ENCODE results near the gene PFKL.

Gene PFKL

GRCh38 chr21:44328242-44328895 lies 28.5 kb downstream of the PFKL start:
- no peaks in the 10 kb centered on the region for H3K9me2 ChIP-seq (replicated peaks; ENCODE audit: insufficient read depth, low read length)
- H3K9ac ChIP-seq (ENCODE audit: low read length): no peak overlapping the region
- no peak overlapping the region for H3K4me2 ChIP-seq (ENCODE audit: low read depth, low read length)
- no peaks in the 10 kb centered on the region for H3K4me1 ChIP-seq (ENCODE audit: low read length)
- H3K27ac ChIP-seq (ENCODE audit: low read length): no peak overlapping the region
- no peaks in the 10 kb centered on the region for H3K79me2 ChIP-seq (ENCODE audit: low read length)
- no peak for DNase-seq
- H4K20me1 ChIP-seq (ENCODE audit: insufficient read depth, low read length): 0 out of 2 replicates have a peak, but pooled peaks cover 7% of the 10 kb centered on the region
- H3K36me3 ChIP-seq (replicated peaks; ENCODE audit: insufficient read depth, low read length): no peaks in the 10 kb centered on the region; the same call in 1 of the 2 replicates
- no peaks in the 10 kb centered on the region for H3K9me3 ChIP-seq (replicated peaks; ENCODE audit: insufficient read depth, low read length)
- no peak for TF ChIP-seq EZH2 (optimal IDR thresholded peaks at IDR 0.05; ENCODE audit: low read depth, low read length)
- TF ChIP-seq EZH2phosphoT487 (IDR thresholded peaks at IDR 0.05; ENCODE audit: low read length): no peak
- no peak for TF ChIP-seq CTCF (IDR thresholded peaks at IDR 0.05; ENCODE audit: low read length)
- no peak overlapping the region for H3K4me3 ChIP-seq (ENCODE audit: low read length)
- no peaks in the 10 kb centered on the region for H3F3A ChIP-seq (ENCODE audit: insufficient read depth, low read length)
- H2AFZ ChIP-seq (ENCODE audit: low read length): no peak overlapping the region
- H3K27me3 ChIP-seq (replicated peaks; ENCODE audit: insufficient read depth, low read length): no peaks in the 10 kb centered on the region

- Histone ChIP-seq H4K20me1 (ENCODE audit: insufficient read depth, low read length) (0 out of 2 replicates have a peak, but pooled peaks cover 7% of the 10 kb centered on the region), H3K4me1 (ENCODE audit: low read length) (no peaks in the 10 kb centered on the region), H3K27me3 (replicated peaks; ENCODE audit: insufficient read depth, low read length) (no peaks in the 10 kb centered on the region)
These were observed 29.4 kb downstream of the PFKL start for GRCh38 chr21:44329086-44329889.

GRCh38 chr21:44329971-44330681 lies 30.3 kb downstream of the PFKL start:
- Histone ChIP-seq H3K9ac (ENCODE audit: low read length) (no peak overlapping the region), H3K9me2 (replicated peaks; ENCODE audit: insufficient read depth, low read length) (no peaks in the 10 kb centered on the region), H3K27ac (ENCODE audit: low read length) (no peak overlapping the region), H4K20me1 (ENCODE audit: insufficient read depth, low read length) (0 out of 2 replicates have a peak, but pooled peaks cover 7% of the 10 kb centered on the region), H2AFZ (ENCODE audit: low read length) (no peak overlapping the region), H3K4me1 (ENCODE audit: low read length) (no peaks in the 10 kb centered on the region), H3F3A (ENCODE audit: insufficient read depth, low read length) (no peaks in the 10 kb centered on the region), H3K4me3 (ENCODE audit: low read length) (no peak overlapping the region), H3K79me2 (ENCODE audit: low read length) (no peaks in the 10 kb centered on the region), H3K36me3 (replicated peaks; ENCODE audit: insufficient read depth, low read length) (no peaks in the 10 kb centered on the region), H3K27me3 (replicated peaks; ENCODE audit: insufficient read depth, low read length) (no peaks in the 10 kb centered on the region), H3K4me2 (ENCODE audit: low read depth, low read length) (no peak overlapping the region), H3K9me3 (replicated peaks; ENCODE audit: insufficient read depth, low read length) (no peaks in the 10 kb centered on the region)
- TF ChIP-seq EZH2phosphoT487 (IDR thresholded peaks at IDR 0.05; ENCODE audit: low read length) (no peak), CTCF (IDR thresholded peaks at IDR 0.05; ENCODE audit: low read length) (no peak), EZH2 (optimal IDR thresholded peaks at IDR 0.05; ENCODE audit: low read depth, low read length) (no peak)
- no peak for DNase-seq

More at GRCh38 chr21:44329086-44329889, 29.4 kb downstream of the PFKL start:
- no peak for TF ChIP-seq EZH2phosphoT487 (IDR thresholded peaks at IDR 0.05; ENCODE audit: low read length)
- no peak overlapping the region for H3K9ac ChIP-seq (ENCODE audit: low read length)
- H3K4me2 ChIP-seq (ENCODE audit: low read depth, low read length): no peak overlapping the region
- no peaks in the 10 kb centered on the region; the same call in 1 of the 2 replicates for H3K36me3 ChIP-seq (replicated peaks; ENCODE audit: insufficient read depth, low read length)
- DNase-seq: no peak
- H3F3A ChIP-seq (ENCODE audit: insufficient read depth, low read length): no peaks in the 10 kb centered on the region
- no peaks in the 10 kb centered on the region for H3K9me2 ChIP-seq (replicated peaks; ENCODE audit: insufficient read depth, low read length)
- H3K4me3 ChIP-seq (ENCODE audit: low read length): no peak overlapping the region
- H2AFZ ChIP-seq (ENCODE audit: low read length): no peak overlapping the region
- H3K79me2 ChIP-seq (ENCODE audit: low read length): no peaks in the 10 kb centered on the region
- no peaks in the 10 kb centered on the region for H3K9me3 ChIP-seq (replicated peaks; ENCODE audit: insufficient read depth, low read length)
- H3K27ac ChIP-seq (ENCODE audit: low read length): no peak overlapping the region

All from MM.1S (cell line).